GM19023 (cell line): ENCODE results near the gene CNOT8.
"Not testable (repeated sequence)": the region's sequence is repeated elsewhere in the genome, so short reads cannot be mapped to it uniquely, and the experiment has no call there.

Experiments used
- ATAC-seq: cut with Tn5 transposase; IDR thresholded peaks from one replicate; pipeline ENCODE4 v1.9.1; 2021; ENCODE audit warnings: mild to moderate bottlenecking, moderate library complexity; ENCODE audit not compliant: unreplicated experiment

Gene CNOT8

GRCh38 chr5:154863291-154864080 lies 5.1 kb downstream of the CNOT8 start:
- no peak for ATAC-seq

GRCh38 chr5:154865466-154866184 lies 7.2 kb downstream of the CNOT8 start:
- ATAC-seq: no peak

GRCh38 chr5:154866841-154867240 lies 8.4 kb downstream of the CNOT8 start:
- ATAC-seq: no peak

DNA sequence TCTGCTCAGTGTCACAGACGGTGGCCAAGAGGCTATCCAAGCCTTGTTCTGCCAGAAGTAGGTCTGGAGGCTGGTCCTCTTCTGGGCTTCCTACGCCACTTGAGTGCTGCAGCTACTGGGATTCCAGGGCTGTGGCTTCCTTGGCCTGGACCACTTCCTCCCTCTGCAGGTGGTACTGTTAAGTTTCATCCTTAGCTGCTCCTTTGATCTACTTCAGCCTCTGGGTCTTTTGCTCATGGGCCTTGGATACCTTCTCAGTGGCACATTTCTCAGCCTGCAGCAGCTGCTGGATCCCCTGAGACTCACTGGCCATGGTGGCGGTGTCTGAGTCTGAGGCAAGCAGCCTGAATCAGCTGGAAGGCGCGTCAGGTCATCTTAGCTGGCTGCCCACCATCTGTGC lies 10.3 kb downstream of the CNOT8 start:
- no peak for ATAC-seq

DNA sequence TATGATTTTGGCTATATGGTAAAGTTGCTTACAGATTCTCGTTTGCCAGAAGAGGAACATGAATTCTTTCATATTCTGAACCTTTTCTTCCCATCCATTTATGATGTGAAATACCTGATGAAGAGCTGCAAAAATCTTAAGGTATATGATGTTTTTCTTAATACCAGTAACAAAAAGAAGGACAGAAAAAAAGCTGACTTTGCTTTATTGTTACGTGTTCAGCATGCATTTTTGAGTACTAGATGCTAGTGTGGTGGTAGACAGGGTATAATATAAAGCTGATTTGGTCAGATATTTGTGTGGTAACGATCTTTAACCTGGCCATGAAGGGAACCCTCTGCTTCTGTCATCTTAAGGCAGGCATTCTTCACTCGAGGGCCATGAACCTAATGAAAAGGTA lies 13.3 kb downstream of the CNOT8 start:
- ATAC-seq: no peak

DNA sequence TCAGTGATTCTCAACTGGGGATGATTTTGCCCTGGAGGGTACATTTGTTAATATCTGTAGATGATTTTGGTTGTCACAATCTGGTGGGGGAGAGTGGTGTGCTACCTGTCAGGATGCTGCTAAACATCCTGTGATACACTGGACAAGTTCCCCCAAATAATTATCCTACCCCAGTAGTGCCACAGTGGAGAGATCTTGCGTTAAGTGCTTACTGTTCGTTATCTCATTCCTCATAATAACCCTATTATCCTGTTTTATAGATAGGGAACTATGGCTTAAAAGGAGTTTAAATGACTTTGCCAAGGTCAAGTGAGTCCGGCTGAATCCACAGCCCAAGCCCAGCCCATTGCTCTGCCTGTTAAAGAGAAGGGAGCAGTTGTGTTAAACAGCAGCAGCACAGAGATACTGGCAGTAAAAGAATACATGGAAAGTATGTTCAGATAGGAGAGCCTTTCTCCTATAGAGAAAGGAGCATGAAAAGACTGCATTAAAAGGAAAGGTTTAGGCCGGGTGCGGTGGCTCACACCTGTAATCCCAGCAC lies 15.4 kb downstream of the CNOT8 start:
- ATAC-seq: no peak

- ATAC-seq: no peak
Observed at GRCh38 chr5:154878642-154879335, 20.4 kb downstream of the CNOT8 start.

DNA sequence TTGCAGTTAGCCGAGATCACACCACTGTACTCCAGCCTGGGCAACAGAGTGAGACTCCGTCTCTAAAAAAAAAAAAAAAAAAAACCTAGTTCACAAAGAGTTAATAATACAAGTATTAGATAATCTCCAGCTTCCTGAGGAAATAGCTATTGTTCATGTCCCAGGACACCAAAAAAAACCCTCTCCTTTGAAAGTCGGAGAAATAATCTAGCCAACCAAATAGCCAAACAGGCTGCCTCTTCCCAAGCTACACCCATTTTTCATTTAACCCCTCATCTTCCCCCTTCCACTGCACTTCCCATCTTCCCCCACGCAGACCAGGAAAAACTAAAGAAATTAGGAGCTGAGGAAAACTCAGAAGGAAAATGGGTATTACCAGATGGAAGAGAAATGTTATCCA lies 23.6 kb downstream of the CNOT8 start:
- ATAC-seq: no peak

DNA sequence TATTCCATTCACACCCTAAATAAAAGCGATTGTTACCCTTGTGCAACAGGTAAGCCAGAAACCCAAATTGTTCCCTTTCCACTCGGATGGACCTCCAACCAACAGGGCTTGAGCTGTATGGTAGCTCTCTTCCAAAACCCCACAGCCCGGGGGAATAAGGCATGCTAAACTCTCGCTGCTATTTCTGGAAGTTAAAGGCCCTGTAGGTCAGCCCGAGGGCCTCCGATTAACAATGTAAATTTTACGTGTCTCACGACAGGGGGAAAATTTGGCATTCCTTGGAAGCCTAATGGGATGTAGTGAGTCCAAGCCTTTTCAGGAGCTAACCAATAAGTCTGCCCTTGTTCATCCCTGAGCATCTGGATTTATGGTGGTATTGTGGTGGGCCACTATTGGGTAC lies 26.0 kb downstream of the CNOT8 start:
- ATAC-seq: no peak

DNA sequence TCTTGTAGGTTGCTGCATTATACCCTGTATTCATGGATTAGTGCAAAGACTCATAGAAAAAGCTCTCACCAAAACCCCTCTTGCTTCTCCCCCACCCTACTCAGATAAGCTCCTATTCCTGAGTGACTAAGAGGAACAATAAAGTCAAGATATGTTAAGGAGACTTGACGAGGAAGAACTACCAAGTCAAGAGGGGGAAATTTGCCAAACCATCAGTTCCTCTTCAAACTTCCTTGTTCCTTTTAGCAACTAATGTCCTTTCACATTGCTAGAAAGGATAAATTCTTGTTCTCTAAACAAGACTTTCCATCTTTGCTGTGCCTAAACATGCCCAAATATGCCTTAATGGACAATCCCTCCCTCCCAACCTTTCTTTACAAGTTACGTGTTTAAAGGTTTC lies 27.0 kb downstream of the CNOT8 start:
- no peak for ATAC-seq

DNA sequence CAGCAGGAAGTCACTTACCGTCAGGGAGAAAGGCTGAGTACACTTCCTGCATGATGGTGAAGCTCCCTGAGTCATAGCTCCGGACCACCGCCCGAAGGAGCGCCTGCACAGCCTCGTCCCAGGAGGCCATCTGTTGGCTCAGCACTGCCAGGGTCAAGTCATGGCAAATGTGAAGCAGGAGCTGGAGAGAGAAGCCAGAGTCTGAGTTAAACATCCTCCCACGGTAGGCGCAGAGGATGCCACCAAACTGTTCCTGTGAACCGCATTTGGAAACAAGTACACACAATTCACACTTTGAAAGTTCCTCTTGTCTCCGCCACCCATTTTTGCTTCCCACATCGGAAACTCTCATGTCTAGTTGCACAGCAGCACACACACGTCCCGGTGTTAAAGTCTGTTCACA lies 33.9 kb downstream of the CNOT8 start:
- ATAC-seq: no peak

- no peak for ATAC-seq
Observed at GRCh38 chr5:154893381-154893780, 35.0 kb downstream of the CNOT8 start.

DNA sequence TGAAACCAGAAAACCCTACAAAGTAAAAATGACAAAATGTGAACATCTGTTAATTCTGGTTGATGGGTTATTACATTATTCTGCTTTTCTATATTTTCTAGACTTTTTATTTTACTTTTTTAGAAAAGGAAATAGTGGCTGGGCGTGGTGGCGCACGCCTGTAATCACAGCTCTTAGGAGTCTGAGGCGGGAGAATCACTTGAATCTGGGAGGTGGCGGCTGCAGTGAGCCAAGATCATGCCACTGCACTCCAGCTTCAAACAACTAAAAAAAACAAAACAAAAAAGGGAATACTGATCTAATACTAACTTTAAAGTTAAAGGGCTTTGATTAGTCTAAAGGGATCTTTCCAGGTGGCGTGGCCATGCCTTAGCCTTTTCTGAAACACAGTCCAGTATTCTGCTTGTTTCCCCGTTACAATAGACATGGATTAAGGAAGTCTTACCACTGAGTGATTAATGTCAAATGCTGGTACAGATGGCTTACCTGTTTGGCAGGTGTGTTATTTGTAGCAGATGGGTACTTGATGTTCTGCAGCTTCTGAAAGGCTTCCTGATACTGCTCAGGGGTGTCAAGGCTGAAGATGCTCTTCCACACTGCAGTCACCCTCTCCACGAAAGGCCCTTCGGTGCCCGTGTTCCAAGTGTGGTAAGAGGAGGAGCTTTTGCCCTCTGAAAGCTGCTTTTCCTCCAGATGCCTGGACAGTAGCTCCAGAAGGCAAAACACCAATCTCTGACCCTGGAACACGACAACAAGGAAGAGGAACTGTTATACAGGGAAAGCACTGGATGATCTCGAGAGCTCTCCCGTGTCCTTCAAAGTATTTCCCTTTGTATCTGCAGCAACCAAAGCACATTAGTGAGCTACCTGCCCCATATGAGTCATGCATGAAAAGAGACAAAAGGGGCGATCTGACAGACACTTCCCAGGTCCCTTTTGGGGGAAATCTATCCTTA lies 37.5 kb downstream of the CNOT8 start:
- no peak for ATAC-seq

GRCh38 chr5:154896562-154897165 lies 38.2 kb downstream of the CNOT8 start:
- ATAC-seq: no peak

GRCh38 chr5:154898210-154898609 lies 39.8 kb downstream of the CNOT8 start:
- no peak for ATAC-seq

DNA sequence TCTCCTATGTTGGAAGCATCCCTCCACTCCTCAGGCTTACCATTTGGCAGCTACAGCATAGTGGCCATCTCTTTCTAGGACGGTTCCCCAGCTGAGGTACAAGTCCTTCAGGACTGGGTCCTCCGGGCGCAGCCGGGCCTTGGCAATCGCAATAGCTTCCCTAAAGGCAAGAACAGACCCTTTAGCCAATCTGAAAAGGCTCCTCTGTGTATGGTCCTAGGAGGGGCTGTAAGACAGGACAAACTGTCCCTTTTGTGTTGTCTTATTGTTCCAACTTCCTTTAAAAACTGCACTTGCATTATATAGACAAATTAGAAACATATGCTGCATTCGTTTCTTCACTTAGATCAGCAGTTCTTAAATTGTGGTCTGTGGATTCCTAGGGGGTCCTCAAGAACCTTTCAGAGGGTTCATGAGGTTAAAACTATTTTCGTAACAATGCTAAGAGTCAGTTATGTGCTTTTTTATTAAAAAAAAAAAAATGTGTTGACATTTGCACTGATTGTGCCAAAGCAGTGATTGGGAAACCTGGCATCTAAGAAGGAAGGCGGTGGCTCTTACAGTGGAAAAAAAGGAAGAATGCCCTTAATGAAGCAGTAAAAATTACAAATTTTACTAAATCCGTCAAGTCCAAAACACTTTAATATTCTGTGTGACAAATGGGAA lies 40.9 kb downstream of the CNOT8 start:
- no peak for ATAC-seq

DNA sequence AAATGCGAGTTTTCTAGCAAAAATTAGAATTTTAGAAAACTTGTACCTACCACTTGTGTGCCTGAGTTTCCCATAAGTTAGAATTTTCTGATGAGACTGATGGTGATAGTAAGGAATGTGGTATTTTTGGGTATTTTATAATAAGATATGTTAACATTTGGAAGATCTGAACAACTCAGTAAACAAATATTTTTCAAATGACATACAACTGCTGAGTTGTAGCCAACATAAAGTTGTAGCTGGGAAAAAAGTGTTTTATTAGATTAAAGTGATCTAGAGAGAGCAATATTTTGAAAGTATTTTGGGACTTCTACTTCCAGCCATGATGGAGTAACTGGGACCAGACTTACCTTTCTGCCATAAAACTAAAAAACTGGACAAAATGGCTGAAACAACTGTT lies 41.6 kb downstream of the CNOT8 start:
- no peak for ATAC-seq

DNA sequence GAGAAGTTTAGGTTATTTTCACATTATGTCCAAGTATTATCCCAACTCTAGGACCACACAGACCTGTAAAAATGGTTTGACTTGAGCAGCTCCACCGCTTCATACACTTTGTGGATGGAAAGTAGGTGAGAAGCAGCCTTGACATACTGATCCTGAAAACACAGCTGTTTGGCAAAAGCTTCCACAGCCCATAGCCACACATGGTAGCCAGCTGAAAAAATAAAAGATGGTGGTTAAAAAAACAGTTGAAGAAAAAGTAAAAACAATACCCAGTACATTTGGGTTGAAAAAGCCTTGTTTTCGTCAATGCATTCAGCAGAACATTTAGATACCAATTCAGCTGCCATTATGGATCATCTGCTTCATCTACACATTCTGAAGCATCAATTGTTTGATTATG lies 42.8 kb downstream of the CNOT8 start:
- ATAC-seq: no peak

- ATAC-seq: no peak
Observed at GRCh38 chr5:154901913-154902312, 43.5 kb downstream of the CNOT8 start.

GRCh38 chr5:154905601-154906000 lies 47.2 kb downstream of the CNOT8 start:
- ATAC-seq: not testable (repeated sequence)
